Caco-2 (cell line): ENCODE results near the gene GHRH. TPM values are rescaled to one million over a fixed set of nuclear protein-coding genes. Genes with fewer than 3 reads are reported as not detected.

Experiments
- BruUV-seq: library from RNA; stranded (reverse); fragments of 400-500 nt; replicated peaks from 2 replicates; lab custom pipeline; 2021; lab: Mats Ljungman, UMichigan
- CTCF ChIA-PET: fragments of 300-600 bp; sonication (Branson Sonifier 250); formaldehyde crosslinking; loops from one replicate; lab custom pipeline; 2022; ENCODE audit warnings: antibody characterized with exemption; lab: Charles Lee
- POLR2A ChIA-PET: fragments of 300-600 bp; sonication (Branson Sonifier 250); formaldehyde crosslinking; loops from one replicate; lab custom pipeline; 2022; ENCODE audit warnings: antibody characterized with exemption; lab: Charles Lee
- DNase-seq, 2 experiments: peaks; one replicate each; pipeline versions ENCODE4 v3.0.0 to v3.0.0-alpha.2; 2020 to 2022
- H3K27me3 ChIP-seq: replicated peaks from 2 replicates; pipeline ENCODE4 v1.6.0; 2011; ENCODE audit warnings: low read length; ENCODE audit not compliant: control insufficient read depth, insufficient read depth
- H3K36me3 ChIP-seq: 2 replicates; pipeline ENCODE4 v1.5.1; 2011; ENCODE audit warnings: low read length; ENCODE audit not compliant: control insufficient read depth, insufficient read depth
- H3K4me1 ChIP-seq: fragments of 250-450 bp; sonication (Bioruptor Pico); 2 replicates; pipeline ENCODE4 v1.5.1; 2020; ENCODE audit warnings: mild to moderate bottlenecking
- H3K4me3 ChIP-seq: 2 replicates; pipeline ENCODE4 v1.5.1; 2011; ENCODE audit warnings: low read depth, mild to moderate bottlenecking, control low read depth, low read length
- H3K9me3 ChIP-seq: fragments of 250-450 bp; sonication (Bioruptor Pico); 2 replicates; pipeline ENCODE4 v1.5.1; 2020; ENCODE audit warnings: mild to moderate bottlenecking, moderate library complexity
- H3K27ac Mint-ChIP-seq: one replicate; pipeline ENCODE4 v1.8.0; 2022; ENCODE audit warnings: mixed read lengths; ENCODE audit not compliant: unreplicated experiment
- H3K27me3 Mint-ChIP-seq: one replicate; pipeline ENCODE4 v1.8.0; 2022; ENCODE audit warnings: mixed read lengths; ENCODE audit not compliant: insufficient read depth, unreplicated experiment
- H3K36me3 Mint-ChIP-seq: one replicate; pipeline ENCODE4 v1.8.0; 2022; ENCODE audit warnings: mild to moderate bottlenecking, mixed read lengths; ENCODE audit not compliant: insufficient read depth, unreplicated experiment
- H3K4me1 Mint-ChIP-seq: one replicate; pipeline ENCODE4 v1.8.0; 2022; ENCODE audit warnings: low read depth, mixed read lengths; ENCODE audit not compliant: unreplicated experiment
- H3K4me3 Mint-ChIP-seq: one replicate; pipeline ENCODE4 v1.8.0; 2022; ENCODE audit warnings: mild to moderate bottlenecking, moderate library complexity, mixed read lengths; ENCODE audit not compliant: unreplicated experiment
- H3K9me3 Mint-ChIP-seq: one replicate; pipeline ENCODE4 v1.8.0; 2022; ENCODE audit warnings: mixed read lengths; ENCODE audit not compliant: unreplicated experiment
- intact Hi-C: fragments of 100-400 bp; cut with micrococcal nuclease; formaldehyde crosslinking; loops from one replicate; pipeline ENCODE4 v1.10.0; 2022; ENCODE audit not compliant: unreplicated experiment
- total RNA-seq: library from RNA; stranded (reverse); gene quantifications from 2 replicates; pipeline ENCODE4 v1.2.3, GENCODE V29; 2022
- TF ChIP-seq, protein P1 (sequence below), 2 experiments: fragments of 200-600 bp in 1 of 2; IDR thresholded peaks; 1 replicate in 1 of 2; 2 replicates in 1 of 2; pipeline versions ENCODE4 v1.5.1 to v1.8.0; 2011 to 2022; ENCODE audit warnings: antibody characterized with exemption in 1 of 2, control low read depth in 1 of 2, inconsistent platforms in 1 of 2, low read depth in 1 of 2, low read length in 1 of 2, mild to moderate bottlenecking in 1 of 2, moderate library complexity in 1 of 2; ENCODE audit not compliant: insufficient read depth in 1 of 2, severe bottlenecking in 1 of 2, unreplicated experiment in 1 of 2

GHRH gene
- total RNA-seq, 1 experiment from 2014 or later, result not detected

DNA sequence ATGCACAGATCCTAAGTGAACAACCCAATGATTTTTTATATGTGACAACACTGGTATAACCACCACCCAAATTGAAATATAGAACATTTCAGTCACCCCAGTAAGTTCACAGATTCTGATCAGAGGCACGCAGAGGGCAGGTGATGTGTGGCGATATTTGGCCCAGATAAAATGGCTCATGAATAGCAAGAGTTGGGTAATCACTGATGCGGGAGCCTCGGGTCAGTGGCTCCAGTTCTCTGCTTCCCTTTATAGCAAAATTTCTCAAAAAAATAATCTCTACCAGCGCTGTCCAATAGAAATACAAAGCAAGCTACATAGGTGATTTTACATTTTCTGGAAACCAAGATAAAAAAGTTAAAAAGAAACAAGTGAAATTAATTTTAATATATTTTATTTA is 14.9 kb downstream of the GHRH start:
- no peaks in the 10 kb centered on the region for H3K9me3 Mint-ChIP-seq
- Histone ChIP-seq H3K4me3 (no peak overlapping the region), H3K36me3 (0 out of 2 replicates have a peak, but pooled peaks cover 3% of the 10 kb centered on the region), H3K27me3 (no peaks in the 10 kb centered on the region), H3K4me1 (no peaks in the 10 kb centered on the region), H3K9me3 (no peaks in the 10 kb centered on the region)
- no peak overlapping the region for H3K4me3 Mint-ChIP-seq
- H3K27me3 Mint-ChIP-seq, result no peaks in the 10 kb centered on the region
- ChIA-PET CTCF (interaction anchor here (1.2 to 1.3 kb wide), 2 partner anchors 12 to 26 kb away, joined by 3 read pairs; no protein-coding TSS in a partner anchor), POLR2A (no interaction called here)
- TF ChIP-seq, protein P1, sequence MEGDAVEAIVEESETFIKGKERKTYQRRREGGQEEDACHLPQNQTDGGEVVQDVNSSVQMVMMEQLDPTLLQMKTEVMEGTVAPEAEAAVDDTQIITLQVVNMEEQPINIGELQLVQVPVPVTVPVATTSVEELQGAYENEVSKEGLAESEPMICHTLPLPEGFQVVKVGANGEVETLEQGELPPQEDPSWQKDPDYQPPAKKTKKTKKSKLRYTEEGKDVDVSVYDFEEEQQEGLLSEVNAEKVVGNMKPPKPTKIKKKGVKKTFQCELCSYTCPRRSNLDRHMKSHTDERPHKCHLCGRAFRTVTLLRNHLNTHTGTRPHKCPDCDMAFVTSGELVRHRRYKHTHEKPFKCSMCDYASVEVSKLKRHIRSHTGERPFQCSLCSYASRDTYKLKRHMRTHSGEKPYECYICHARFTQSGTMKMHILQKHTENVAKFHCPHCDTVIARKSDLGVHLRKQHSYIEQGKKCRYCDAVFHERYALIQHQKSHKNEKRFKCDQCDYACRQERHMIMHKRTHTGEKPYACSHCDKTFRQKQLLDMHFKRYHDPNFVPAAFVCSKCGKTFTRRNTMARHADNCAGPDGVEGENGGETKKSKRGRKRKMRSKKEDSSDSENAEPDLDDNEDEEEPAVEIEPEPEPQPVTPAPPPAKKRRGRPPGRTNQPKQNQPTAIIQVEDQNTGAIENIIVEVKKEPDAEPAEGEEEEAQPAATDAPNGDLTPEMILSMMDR (IDR thresholded peaks at IDR 0.05; ENCODE audit: insufficient read depth in 1 of 2, low read depth in 1 of 2, low read length in 1 of 2, severe bottlenecking in 1 of 2, unreplicated experiment in 1 of 2), result no peak
- H3K27ac Mint-ChIP-seq, result no peak overlapping the region
- DNase-seq, result no peak
- no peaks in the 10 kb centered on the region for H3K4me1 Mint-ChIP-seq
- no TSS peak for BruUV-seq
- intact Hi-C loops, result no loop called here
- peaks cover 63% of the 10 kb centered on the region for H3K36me3 Mint-ChIP-seq

DNA sequence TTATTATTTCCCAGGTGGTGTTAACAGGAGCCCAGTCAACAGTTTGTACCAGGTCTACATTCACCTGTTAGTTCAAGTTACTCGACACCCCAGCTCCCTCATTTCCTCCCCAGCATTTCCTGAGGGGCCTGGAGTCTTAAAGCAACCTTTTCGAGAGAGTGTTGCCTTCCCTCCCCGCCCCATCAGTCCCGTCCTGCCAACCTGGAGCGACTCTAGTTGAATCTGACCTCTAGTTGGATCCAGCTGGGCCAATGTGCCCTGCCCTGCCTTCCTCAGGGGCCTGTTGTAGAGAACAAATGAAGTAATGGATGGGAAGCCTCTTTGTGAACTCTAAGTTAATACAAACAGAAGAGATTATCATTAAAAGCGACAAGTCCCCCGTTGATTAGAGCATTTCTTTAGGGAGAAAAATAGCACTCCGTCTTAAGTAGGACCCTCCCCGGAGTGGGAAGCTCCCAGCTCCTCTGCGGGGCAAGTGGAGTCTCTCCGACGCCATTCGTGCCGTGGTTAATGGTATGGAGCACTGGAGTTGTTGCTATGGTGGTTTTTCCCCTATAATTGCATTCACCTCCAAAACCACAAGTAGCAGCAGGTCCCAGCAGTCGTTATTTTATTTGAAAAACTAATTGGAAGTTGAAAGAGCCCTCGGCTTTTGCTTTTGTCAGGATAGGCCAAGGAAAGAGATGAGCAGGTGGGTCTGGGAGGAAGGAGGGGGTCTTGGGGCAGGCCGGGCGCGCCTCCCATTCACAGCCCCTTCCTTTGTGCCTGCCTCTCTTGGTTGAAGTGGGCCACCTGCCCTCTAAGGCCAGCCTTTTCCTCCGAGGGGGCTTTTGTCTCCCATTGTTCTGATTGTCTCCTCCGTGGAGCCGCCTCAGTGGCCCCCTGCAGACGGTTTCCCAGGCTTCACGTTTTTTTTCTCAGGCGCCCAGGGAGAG is 16.1 kb downstream of the GHRH start:
- Mint-ChIP-seq H3K27ac (peak overlapping the region; percentile 12), H3K4me1 (no peaks in the 10 kb centered on the region), H3K36me3 (peaks cover 76% of the 10 kb centered on the region), H3K9me3 (no peaks in the 10 kb centered on the region), H3K27me3 (no peaks in the 10 kb centered on the region), H3K4me3 (no peak overlapping the region)
- Histone ChIP-seq H3K9me3 (no peaks in the 10 kb centered on the region), H3K4me1 (no peaks in the 10 kb centered on the region), H3K36me3 (peaks cover 10% of the 10 kb centered on the region; the same call in 1 of the 2 replicates), H3K27me3 (no peaks in the 10 kb centered on the region), H3K4me3 (no peak overlapping the region)
- BruUV-seq, result no TSS peak
- TF ChIP-seq, protein P1 (IDR thresholded peaks at IDR 0.05; ENCODE audit: insufficient read depth in 1 of 2, low read depth in 1 of 2, low read length in 1 of 2, severe bottlenecking in 1 of 2, unreplicated experiment in 1 of 2), result no peak
- ChIA-PET POLR2A (no interaction called here), CTCF (interaction anchor here (1.2 kb wide), 1 partner anchor 50 kb away, joined by 3 read pairs; no protein-coding TSS in a partner anchor)
- DNase-seq, result no peak
- intact Hi-C loops, result no loop called here

DNA sequence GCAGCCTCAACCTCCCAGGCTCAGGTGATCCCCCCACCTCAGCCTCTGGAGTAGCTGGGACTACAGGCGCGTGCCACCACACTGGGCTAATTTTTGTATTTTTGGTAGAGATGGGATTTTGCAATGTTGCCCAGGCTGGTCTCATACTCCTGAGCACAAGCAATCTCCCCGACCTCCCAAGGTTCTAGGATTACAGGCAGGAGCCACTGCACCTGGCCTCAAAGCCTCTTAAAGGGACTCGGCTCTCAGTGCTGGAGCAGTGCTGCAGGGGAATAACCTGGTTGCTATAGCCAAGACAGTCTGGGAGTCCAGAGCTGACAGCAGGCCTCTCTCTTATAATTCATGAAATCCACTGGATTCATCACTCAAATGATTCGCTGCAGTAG is 17.0 kb downstream of the GHRH start:
- no peaks in the 10 kb centered on the region for H3K27me3 Mint-ChIP-seq
- Histone ChIP-seq H3K36me3 (peaks cover 13% of the 10 kb centered on the region; the same call in 1 of the 2 replicates), H3K4me3 (no peak overlapping the region), H3K4me1 (no peaks in the 10 kb centered on the region), H3K27me3 (no peaks in the 10 kb centered on the region), H3K9me3 (no peaks in the 10 kb centered on the region)
- POLR2A ChIA-PET, result no interaction called here
- H3K27ac Mint-ChIP-seq, result no peak overlapping the region
- CTCF ChIA-PET, result interaction anchor here (1.2 kb wide), 1 partner anchor 49 kb away, joined by 3 read pairs; no protein-coding TSS in a partner anchor
- DNase-seq, result no peak
- H3K9me3 Mint-ChIP-seq, result no peaks in the 10 kb centered on the region
- H3K4me3 Mint-ChIP-seq, result no peak overlapping the region
- intact Hi-C loops, result no loop called here
- TF ChIP-seq, protein P1 (IDR thresholded peaks at IDR 0.05; ENCODE audit: insufficient read depth in 1 of 2, low read depth in 1 of 2, low read length in 1 of 2, severe bottlenecking in 1 of 2, unreplicated experiment in 1 of 2), result no peak
- BruUV-seq, result no TSS peak
- no peaks in the 10 kb centered on the region for H3K4me1 Mint-ChIP-seq
- peaks cover 77% of the 10 kb centered on the region for H3K36me3 Mint-ChIP-seq
